SU-DHL-6 (cell line): ENCODE data around the gene SERPINI1.

Experiments
- H2AFZ ChIP-seq: fragments of 200-600 bp; sonication (generic); 2 replicates; pipeline ENCODE4 v1.6.1; 2014; ENCODE audit warnings: low read depth, mild to moderate bottlenecking, moderate library complexity, mixed read lengths, antibody characterized with exemption, low read length; ENCODE audit not compliant: severe bottlenecking
- H3F3A ChIP-seq: fragments of 200-600 bp; shearing (Covaris generic); 2 replicates; pipeline ENCODE4 v1.6.0; 2016; ENCODE audit warnings: antibody characterized with exemption, mild to moderate bottlenecking; ENCODE audit not compliant: insufficient read depth
- H3K27ac ChIP-seq: fragments of 200-600 bp; sonication (generic); 2 replicates; pipeline ENCODE4 v1.5.1; 2016; ENCODE audit warnings: low read depth, mild to moderate bottlenecking, low read length, moderate library complexity, mixed read lengths
- H3K27me3 ChIP-seq: fragments of 200-600 bp; sonication (generic), shearing (Covaris generic); 2 replicates; pipeline ENCODE4 v1.6.0; 2014; ENCODE audit warnings: mild to moderate bottlenecking, low read length
- H3K36me3 ChIP-seq: fragments of 200-600 bp; sonication (generic); 2 replicates; pipeline ENCODE4 v1.6.1; 2014; ENCODE audit warnings: mild to moderate bottlenecking, low read length, mixed read lengths
- H3K4me2 ChIP-seq: fragments of 300-600, 200-600 bp; shearing (Covaris generic), sonication (generic); 2 replicates; pipeline ENCODE4 v1.6.0; 2014; ENCODE audit warnings: low read length, low read depth, mild to moderate bottlenecking; ENCODE audit not compliant: poor library complexity, severe bottlenecking
- H3K4me3 ChIP-seq: fragments of 200-600 bp; sonication (generic); 2 replicates; pipeline ENCODE4 v1.5.1; 2014; ENCODE audit warnings: antibody characterized with exemption, low read length, mild to moderate bottlenecking, mixed read lengths; ENCODE audit not compliant: insufficient read depth, poor library complexity, severe bottlenecking
- H3K79me2 ChIP-seq: fragments of 200-600 bp; sonication (generic); 2 replicates; pipeline ENCODE4 v1.6.1; 2014; ENCODE audit warnings: mild to moderate bottlenecking, low read length, moderate library complexity; ENCODE audit not compliant: insufficient read depth
- H3K9ac ChIP-seq: fragments of 200-600 bp; sonication (generic); 2 replicates; pipeline ENCODE4 v1.7.0; 2014; ENCODE audit warnings: mild to moderate bottlenecking, low read length
- H3K9me2 ChIP-seq: fragments of 200-600 bp; sonication (generic); replicated peaks from 2 replicates; pipeline ENCODE4 v1.6.1; 2014; ENCODE audit warnings: low read length; ENCODE audit not compliant: insufficient read depth
- H3K9me3 ChIP-seq: fragments of 200-600 bp; sonication (generic); 2 replicates; pipeline ENCODE4 v1.6.1; 2014; ENCODE audit warnings: low read length, mixed read lengths; ENCODE audit not compliant: insufficient read depth
- H4K20me1 ChIP-seq: fragments of 200-600 bp; sonication (generic); 2 replicates; pipeline ENCODE4 v1.6.1; 2014; ENCODE audit warnings: low read depth, mild to moderate bottlenecking, antibody characterized with exemption, low read length, moderate library complexity, mixed read lengths
- CTCF ChIP-seq: fragments of 200-600 bp; sonication (generic); IDR thresholded peaks from one replicate; pipeline ENCODE4 v1.5.1; 2017; ENCODE audit warnings: antibody characterized with exemption, mild to moderate bottlenecking, low read length, moderate library complexity; ENCODE audit not compliant: insufficient read depth, poor library complexity, severe bottlenecking
- EZH2phosphoT487 ChIP-seq: fragments of 200-600 bp; sonication (generic), shearing (Covaris generic); conservative IDR thresholded peaks from 2 replicates; pipeline ENCODE4 v1.6.1; 2018; ENCODE audit warnings: mild to moderate bottlenecking, antibody characterized with exemption, low read length, moderate library complexity, mixed read lengths

Gene SERPINI1

DNA sequence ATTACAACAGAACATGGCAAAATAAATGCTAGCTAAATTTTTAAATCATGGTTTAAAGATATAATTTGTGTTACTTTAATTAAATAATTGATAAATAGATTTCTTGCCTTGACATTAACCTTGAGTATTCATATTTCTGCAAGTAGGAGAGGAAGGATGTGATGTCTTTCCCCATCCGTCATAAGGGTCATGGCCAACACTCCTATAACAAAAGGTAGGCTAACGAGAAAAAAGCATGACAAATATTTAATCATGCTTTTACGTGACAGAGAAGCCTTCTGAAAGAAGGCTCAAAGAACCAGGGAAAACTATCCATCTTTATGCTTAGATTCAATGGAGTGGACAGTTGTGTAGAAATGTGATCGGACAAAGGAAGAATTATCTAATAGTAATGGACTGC lies 135.2 kb downstream of the SERPINI1 start:
- no peaks in the 10 kb centered on the region for H3F3A ChIP-seq
- no peaks in the 10 kb centered on the region for H3K36me3 ChIP-seq
- no peak overlapping the region for H3K4me2 ChIP-seq
- no peaks in the 10 kb centered on the region for H4K20me1 ChIP-seq
- H3K79me2 ChIP-seq, result no peaks in the 10 kb centered on the region
- no peak for TF ChIP-seq EZH2phosphoT487
- no peak for TF ChIP-seq CTCF
- H3K27ac ChIP-seq, result no peak overlapping the region
- H3K9ac ChIP-seq, result no peak overlapping the region
- H2AFZ ChIP-seq, result no peak overlapping the region
- no peak overlapping the region for H3K4me3 ChIP-seq
- no peaks in the 10 kb centered on the region for H3K9me3 ChIP-seq
- no peaks in the 10 kb centered on the region for H3K27me3 ChIP-seq
- H3K9me2 ChIP-seq, result no peaks in the 10 kb centered on the region

- Histone ChIP-seq H3K9me3 (no peaks in the 10 kb centered on the region), H3K9ac (no peak overlapping the region), H3K27ac (no peak overlapping the region), H4K20me1 (no peaks in the 10 kb centered on the region), H3K27me3 (no peaks in the 10 kb centered on the region), H3K9me2 (no peaks in the 10 kb centered on the region), H3K79me2 (no peaks in the 10 kb centered on the region), H3K4me2 (no peak overlapping the region), H3F3A (no peaks in the 10 kb centered on the region), H2AFZ (no peak overlapping the region), H3K4me3 (no peak overlapping the region), H3K36me3 (no peaks in the 10 kb centered on the region)
- TF ChIP-seq EZH2phosphoT487 (no peak), CTCF (no peak)
These were observed 136.5 kb downstream of the SERPINI1 start for GRCh38 chr3:167872032-167872431.

DNA sequence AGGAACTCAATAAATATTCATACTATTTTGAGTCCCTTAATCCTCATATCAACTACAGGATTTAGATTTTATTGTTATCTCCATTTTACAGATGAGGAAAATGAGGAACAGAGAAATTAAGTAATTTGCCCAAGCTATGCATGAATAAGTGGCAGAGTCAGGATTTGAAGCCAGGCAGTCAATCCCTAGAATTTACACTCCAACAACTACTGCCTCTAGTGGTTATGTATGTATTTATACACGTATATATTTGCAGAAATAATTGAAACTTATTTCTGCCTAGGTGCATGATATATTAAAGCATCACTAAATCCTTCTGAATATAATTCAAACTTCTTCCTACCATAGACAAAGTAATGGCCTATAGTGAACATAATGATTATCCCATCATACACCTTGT lies 137.4 kb downstream of the SERPINI1 start:
- Histone ChIP-seq H2AFZ (no peak overlapping the region), H3K79me2 (no peaks in the 10 kb centered on the region)

More for the DNA sequence above, 137.4 kb downstream of the SERPINI1 start:
- H3F3A ChIP-seq, result no peaks in the 10 kb centered on the region
- TF ChIP-seq EZH2phosphoT487, result no peak
- TF ChIP-seq CTCF, result peak; percentile 40
- H3K4me3 ChIP-seq, result no peak overlapping the region
- no peaks in the 10 kb centered on the region for H3K36me3 ChIP-seq
- H3K27me3 ChIP-seq, result no peaks in the 10 kb centered on the region
- no peaks in the 10 kb centered on the region for H3K9me2 ChIP-seq
- H3K9ac ChIP-seq, result no peak overlapping the region
- H3K27ac ChIP-seq, result no peak overlapping the region
- H3K9me3 ChIP-seq, result no peaks in the 10 kb centered on the region
- no peaks in the 10 kb centered on the region for H4K20me1 ChIP-seq
- H3K4me2 ChIP-seq, result no peak overlapping the region
